Measurements from ENCODE around the gene GNAT2.

DNA sequence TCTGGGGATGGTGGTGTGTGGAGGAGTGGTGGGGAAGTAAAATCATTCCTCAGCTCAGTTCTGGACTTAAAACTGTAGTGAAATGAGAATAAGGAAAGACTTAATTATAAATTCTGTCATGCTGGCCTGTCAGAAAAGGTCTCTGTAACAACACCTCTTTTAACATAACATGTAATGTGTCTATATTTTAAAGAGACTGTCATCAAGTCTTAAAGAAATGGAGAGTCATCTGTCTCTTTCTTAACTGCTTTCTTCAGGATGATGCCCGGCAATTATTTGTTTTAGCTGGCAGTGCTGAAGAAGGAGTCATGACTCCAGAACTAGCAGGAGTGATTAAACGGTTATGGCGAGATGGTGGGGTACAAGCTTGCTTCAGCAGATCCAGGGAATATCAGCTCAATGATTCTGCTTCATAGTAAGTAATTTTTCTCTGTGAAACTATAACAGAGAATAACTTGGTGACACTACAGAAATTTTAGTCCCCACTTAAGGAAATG, 40.4 kb downstream of the GNAT2 start:
- TF ChIP-seq CTCF (conservative IDR thresholded peaks at IDR 0.05) = no peak
- TF ChIP-seq EZH2 (IDR thresholded peaks at IDR 0.05; ENCODE audit: low read depth) = no peak

All from PC-9 (cell line).